Smooth muscle cell (in vitro differentiated cells): ENCODE data around the gene AMOTL2. TPM values are rescaled to one million over a fixed set of nuclear protein-coding genes. Genes with fewer than 3 reads are reported as not detected.
A peak's percentile ranks its signal among the peaks of the same experiment; 100 is the strongest.

Experiments used
- DNase-seq: peaks from one replicate; lab custom pipeline; 2025; ENCODE audit not compliant: unreplicated experiment; lab: John Stamatoyannopoulos, UW
- H2AFZ ChIP-seq: fragments of 200-600 bp; sonication (generic); 2 replicates; pipeline ENCODE4 v1.6.0; 2016; ENCODE audit warnings: antibody characterized with exemption, low read depth, mild to moderate bottlenecking
- H3F3A ChIP-seq: fragments of 200-600 bp; sonication (generic); 2 replicates; pipeline ENCODE4 v1.6.0; 2017; ENCODE audit warnings: antibody characterized with exemption, low read depth
- H3K27ac ChIP-seq: fragments of 200-600 bp; sonication (generic); 2 replicates; pipeline ENCODE4 v1.5.1; 2016; ENCODE audit warnings: low read depth, mild to moderate bottlenecking
- H3K27me3 ChIP-seq: fragments of 200-600 bp; sonication (generic); 2 replicates; pipeline ENCODE4 v1.6.1; 2016; ENCODE audit warnings: low read depth, mild to moderate bottlenecking
- H3K36me3 ChIP-seq: fragments of 200-600 bp; sonication (generic); 2 replicates; pipeline ENCODE4 v1.5.1; 2016; ENCODE audit warnings: low read depth
- H3K4me1 ChIP-seq: fragments of 200-600 bp; sonication (generic); 2 replicates; pipeline ENCODE4 v1.5.1; 2016; ENCODE audit warnings: low read depth
- H3K4me2 ChIP-seq: fragments of 200-600 bp; sonication (generic); 2 replicates; pipeline ENCODE4 v1.6.0; 2016; ENCODE audit warnings: mild to moderate bottlenecking
- H3K4me3 ChIP-seq: fragments of 200-600 bp; sonication (generic); 2 replicates; pipeline ENCODE4 v1.5.1; 2016; ENCODE audit warnings: mild to moderate bottlenecking
- H3K79me2 ChIP-seq: fragments of 200-600 bp; sonication (generic); 2 replicates; pipeline ENCODE4 v1.6.0; 2016; ENCODE audit warnings: low read depth, mild to moderate bottlenecking
- H3K9ac ChIP-seq: fragments of 200-600 bp; sonication (generic); 2 replicates; pipeline ENCODE4 v1.6.0; 2016; ENCODE audit warnings: low read depth
- H3K9me3 ChIP-seq: fragments of 200-600 bp; sonication (generic); replicated peaks from 2 replicates; pipeline ENCODE4 v1.5.1; 2016; ENCODE audit warnings: low read depth
- H4K20me1 ChIP-seq: fragments of 200-600 bp; sonication (generic); 2 replicates; pipeline ENCODE4 v1.6.0; 2016; ENCODE audit warnings: low read depth
- WGBS: methylation state at CpG from one replicate; pipeline ENCODE4 v1.1.7; 2016; ENCODE audit warnings: low lambda C conversion rate; 5-methylcytosine and 5-hydroxymethylcytosine counted together
- polyA plus RNA-seq: library from polyadenylated mRNA; unstranded; fragments of >200 nt; fragmentation: Nextera tagmentation; extraction: Ambion mirVana; gene quantifications from 2 replicates; pipeline ENCODE4 v1.2.1, GENCODE V29; 2016
- total RNA-seq: library from RNA; depleted of rRNA; stranded (reverse); fragments of >200 nt; gene quantifications from 2 replicates; pipeline ENCODE4 v1.2.3, GENCODE V29; 2014
- TF ChIP-seq, protein P1 (sequence below): fragments of 200-600 bp; sonication (generic); IDR thresholded peaks from 2 replicates; pipeline ENCODE4 v1.5.1; 2017; ENCODE audit warnings: borderline replicate concordance, mild to moderate bottlenecking, antibody characterized with exemption; ENCODE audit not compliant: insufficient read depth, poor library complexity, severe bottlenecking

Gene AMOTL2
- total and polyA plus RNA-seq, 2 experiments from 2014 or later: 109 to 114 TPM

DNA sequence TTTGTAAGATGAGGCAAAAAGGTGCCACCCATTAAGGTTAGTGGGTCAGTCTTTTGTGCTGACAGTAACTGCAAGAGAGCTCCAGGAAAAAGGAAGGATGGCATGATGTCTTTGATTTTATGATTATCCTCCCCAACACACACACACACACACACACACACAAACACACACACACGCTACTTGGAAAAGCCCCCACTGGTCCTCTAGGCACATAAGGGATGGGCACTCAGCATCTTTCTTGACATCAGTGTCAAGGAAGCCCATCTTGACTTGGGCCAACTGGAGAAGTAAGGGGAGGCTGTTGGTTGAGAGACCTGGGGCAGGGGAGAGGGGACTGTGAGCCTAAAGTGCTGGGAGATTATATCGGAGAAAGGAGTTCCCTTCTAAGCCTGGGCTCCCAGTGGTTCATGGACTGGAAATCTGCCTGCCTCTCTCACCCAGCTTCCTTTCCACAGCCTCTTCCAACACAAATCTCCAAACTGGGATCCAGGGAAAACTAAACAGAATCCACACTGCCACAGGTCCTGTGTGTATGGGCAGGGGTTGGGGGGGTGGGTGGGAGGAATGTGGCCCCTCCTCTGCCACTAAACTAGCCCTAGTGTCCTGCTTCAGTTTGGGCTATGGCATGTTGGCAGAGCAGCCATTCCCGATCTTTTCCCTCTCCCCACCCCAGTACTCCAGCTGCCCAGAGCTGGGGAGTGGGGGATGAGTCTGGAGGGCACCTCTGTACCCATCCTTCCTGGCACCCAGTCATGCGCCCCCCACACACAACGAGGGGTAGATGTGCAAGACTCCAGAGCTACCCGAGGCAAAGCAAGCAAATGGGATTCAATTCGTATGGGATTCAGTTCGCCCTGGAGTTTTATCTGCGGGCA is 1.6 kb downstream of the AMOTL2 start:
- DNase-seq: no peak
- Histone ChIP-seq H3K9me3 (no peaks in the 10 kb centered on the region), H3K9ac (peak overlapping the region; percentile 99), H3K79me2 (peaks cover 44% of the 10 kb centered on the region), H3K36me3 (no peaks in the 10 kb centered on the region), H3F3A (peaks cover 8% of the 10 kb centered on the region), H3K4me3 (peak overlapping the region; percentile 72), H4K20me1 (peaks cover 59% of the 10 kb centered on the region), H3K4me2 (peak overlapping the region; percentile 79), H2AFZ (no peak overlapping the region), H3K27ac (peak overlapping the region; percentile 99), H3K27me3 (no peaks in the 10 kb centered on the region), H3K4me1 (peaks cover 36% of the 10 kb centered on the region)
- TF ChIP-seq, protein P1, sequence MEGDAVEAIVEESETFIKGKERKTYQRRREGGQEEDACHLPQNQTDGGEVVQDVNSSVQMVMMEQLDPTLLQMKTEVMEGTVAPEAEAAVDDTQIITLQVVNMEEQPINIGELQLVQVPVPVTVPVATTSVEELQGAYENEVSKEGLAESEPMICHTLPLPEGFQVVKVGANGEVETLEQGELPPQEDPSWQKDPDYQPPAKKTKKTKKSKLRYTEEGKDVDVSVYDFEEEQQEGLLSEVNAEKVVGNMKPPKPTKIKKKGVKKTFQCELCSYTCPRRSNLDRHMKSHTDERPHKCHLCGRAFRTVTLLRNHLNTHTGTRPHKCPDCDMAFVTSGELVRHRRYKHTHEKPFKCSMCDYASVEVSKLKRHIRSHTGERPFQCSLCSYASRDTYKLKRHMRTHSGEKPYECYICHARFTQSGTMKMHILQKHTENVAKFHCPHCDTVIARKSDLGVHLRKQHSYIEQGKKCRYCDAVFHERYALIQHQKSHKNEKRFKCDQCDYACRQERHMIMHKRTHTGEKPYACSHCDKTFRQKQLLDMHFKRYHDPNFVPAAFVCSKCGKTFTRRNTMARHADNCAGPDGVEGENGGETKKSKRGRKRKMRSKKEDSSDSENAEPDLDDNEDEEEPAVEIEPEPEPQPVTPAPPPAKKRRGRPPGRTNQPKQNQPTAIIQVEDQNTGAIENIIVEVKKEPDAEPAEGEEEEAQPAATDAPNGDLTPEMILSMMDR: no peak
- 9% methylated on average over 9 of the region's 9 CpGs for WGBS

DNA sequence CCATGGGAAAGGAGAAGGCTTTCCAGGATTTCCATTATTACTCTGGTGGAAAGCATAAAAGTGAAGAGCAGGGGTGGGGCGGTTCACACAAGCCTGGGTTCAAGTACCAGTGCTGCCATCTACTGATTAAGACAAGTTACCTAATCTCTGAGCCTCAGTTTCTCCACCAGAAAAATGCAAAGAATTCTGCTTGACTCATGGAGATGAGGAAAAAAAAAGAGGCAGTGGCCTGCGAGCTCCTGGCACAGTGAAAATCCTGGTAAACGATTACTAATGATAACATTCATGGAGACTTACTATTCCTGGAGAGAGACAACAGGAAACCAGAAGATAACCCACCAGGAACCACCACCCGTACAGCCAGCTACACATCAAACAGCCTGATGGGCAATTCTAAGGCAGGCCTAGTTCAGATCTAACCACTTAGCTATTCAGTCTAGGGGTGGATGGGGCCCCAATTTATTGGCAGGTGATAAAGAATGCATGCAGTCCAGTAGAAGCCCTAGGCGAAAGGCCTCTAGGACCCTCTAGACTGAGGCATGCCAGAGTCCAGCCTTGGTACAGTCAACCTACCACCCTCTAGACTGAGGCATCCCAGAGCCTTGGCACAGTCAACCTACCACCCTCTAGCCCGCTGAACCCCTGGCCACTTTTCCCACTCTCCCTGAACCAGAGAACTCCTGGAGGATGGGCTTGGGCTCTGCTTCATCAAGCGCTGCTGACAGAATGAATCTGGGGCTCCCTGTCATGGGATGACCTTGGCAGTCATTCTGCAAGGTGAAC is 2.5 kb downstream of the AMOTL2 start:
- Histone ChIP-seq H3K4me2 (peak overlapping the region; percentile 79), H3K4me1 (peaks cover 36% of the 10 kb centered on the region), H3K4me3 (peak overlapping the region; percentile 72), H3K79me2 (peaks cover 44% of the 10 kb centered on the region), H2AFZ (no peak overlapping the region), H4K20me1 (peaks cover 68% of the 10 kb centered on the region), H3K36me3 (no peaks in the 10 kb centered on the region), H3K9me3 (no peaks in the 10 kb centered on the region), H3K9ac (no peak overlapping the region), H3K27me3 (no peaks in the 10 kb centered on the region), H3F3A (peaks cover 16% of the 10 kb centered on the region), H3K27ac (no peak overlapping the region)
- TF ChIP-seq, protein P1: no peak
- 58% methylated on average over 7 of the region's 7 CpGs for WGBS
- DNase-seq: no peak

DNA sequence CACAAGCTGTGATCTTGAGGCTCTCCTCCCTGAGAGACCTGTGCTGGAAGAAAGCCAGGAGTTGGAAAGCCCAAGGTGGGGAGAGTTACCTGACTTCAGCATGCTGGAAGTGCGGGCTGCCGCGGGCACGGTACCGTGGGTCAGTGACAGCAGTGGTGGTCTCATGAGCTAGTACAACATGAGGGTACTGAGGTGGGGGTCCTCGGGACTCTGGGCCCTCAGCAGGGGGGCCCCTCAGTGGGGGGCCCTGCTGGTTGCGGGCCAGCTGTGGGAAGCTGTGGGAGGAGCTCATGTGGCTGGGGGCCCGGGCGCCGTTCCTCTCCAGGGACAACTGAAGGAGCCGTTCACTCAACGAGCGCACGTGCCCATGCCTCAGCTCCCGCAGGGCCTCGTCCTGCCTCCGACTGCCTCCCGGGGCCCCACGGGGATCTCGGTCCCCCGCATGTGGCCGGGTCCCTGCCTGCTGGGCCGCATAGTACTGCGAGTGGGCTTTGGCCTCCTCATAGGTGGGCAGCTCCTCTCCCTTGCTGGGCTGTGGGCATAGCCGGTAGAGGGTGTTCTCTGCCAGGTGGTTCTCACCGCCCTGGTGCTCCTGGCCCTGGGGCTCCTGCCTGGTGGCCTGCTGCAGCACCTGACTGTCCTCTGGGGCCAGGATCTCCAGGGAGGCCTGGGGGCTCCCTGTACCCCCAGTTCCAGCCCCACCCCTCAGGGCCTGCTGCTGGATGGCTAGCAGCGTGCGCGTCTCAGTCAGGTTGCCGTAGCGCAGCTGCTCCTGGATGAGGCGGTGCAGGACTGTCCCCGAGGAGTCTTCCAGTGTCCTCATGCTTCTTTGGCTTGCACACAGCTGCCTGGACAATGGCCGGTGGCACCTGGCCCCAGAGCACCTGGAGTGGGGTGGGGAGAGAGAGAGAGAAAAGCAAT is 3.4 kb downstream of the AMOTL2 start:
- no peak overlapping the region for H3K4me3 ChIP-seq
- no peak overlapping the region for H2AFZ ChIP-seq
- TF ChIP-seq, protein P1: no peak
- DNase-seq: no peak
- peak overlapping the region; percentile 60 for H3K27ac ChIP-seq
- H3K9ac ChIP-seq: no peak overlapping the region
- peaks cover 76% of the 10 kb centered on the region for H4K20me1 ChIP-seq
- WGBS: 93% methylated on average over 24 of the region's 34 CpGs
- H3K9me3 ChIP-seq: no peaks in the 10 kb centered on the region
- H3K79me2 ChIP-seq: peaks cover 44% of the 10 kb centered on the region
- peaks cover 39% of the 10 kb centered on the region for H3K4me1 ChIP-seq
- peaks cover 24% of the 10 kb centered on the region for H3F3A ChIP-seq
- H3K4me2 ChIP-seq: peak overlapping the region; percentile 79
- peaks cover 3% of the 10 kb centered on the region for H3K36me3 ChIP-seq
- H3K27me3 ChIP-seq: no peaks in the 10 kb centered on the region
